Measurements from ENCODE around the gene RPTOR.

- TF ChIP-seq, protein P1, sequence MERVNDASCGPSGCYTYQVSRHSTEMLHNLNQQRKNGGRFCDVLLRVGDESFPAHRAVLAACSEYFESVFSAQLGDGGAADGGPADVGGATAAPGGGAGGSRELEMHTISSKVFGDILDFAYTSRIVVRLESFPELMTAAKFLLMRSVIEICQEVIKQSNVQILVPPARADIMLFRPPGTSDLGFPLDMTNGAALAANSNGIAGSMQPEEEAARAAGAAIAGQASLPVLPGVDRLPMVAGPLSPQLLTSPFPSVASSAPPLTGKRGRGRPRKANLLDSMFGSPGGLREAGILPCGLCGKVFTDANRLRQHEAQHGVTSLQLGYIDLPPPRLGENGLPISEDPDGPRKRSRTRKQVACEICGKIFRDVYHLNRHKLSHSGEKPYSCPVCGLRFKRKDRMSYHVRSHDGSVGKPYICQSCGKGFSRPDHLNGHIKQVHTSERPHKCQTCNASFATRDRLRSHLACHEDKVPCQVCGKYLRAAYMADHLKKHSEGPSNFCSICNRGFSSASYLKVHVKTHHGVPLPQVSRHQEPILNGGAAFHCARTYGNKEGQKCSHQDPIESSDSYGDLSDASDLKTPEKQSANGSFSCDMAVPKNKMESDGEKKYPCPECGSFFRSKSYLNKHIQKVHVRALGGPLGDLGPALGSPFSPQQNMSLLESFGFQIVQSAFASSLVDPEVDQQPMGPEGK (CRISPR knock-in tag; IDR thresholded peaks at IDR 0.05; ENCODE audit: borderline replicate concordance): no peak
- TF ChIP-seq GLIS3 (CRISPR knock-in tag; IDR thresholded peaks at IDR 0.05) (no peak), ZFP3 (CRISPR knock-in tag; IDR thresholded peaks at IDR 0.05) (no peak), TOX (CRISPR knock-in tag; IDR thresholded peaks at IDR 0.05; ENCODE audit: borderline replicate concordance) (no peak), ARNTL (CRISPR knock-in tag; IDR thresholded peaks at IDR 0.05; ENCODE audit: borderline replicate concordance, low read depth) (no peak), POU6F1 (CRISPR knock-in tag; IDR thresholded peaks at IDR 0.05; ENCODE audit: borderline replicate concordance, low read depth) (no peak), SNAI2 (CRISPR knock-in tag; IDR thresholded peaks at IDR 0.05) (no peak), ISL1 (CRISPR knock-in tag; IDR thresholded peaks at IDR 0.05) (no peak), RARB (CRISPR knock-in tag; IDR thresholded peaks at IDR 0.05) (no peak), CSDC2 (CRISPR knock-in tag; IDR thresholded peaks at IDR 0.05) (no peak)
Measured at GRCh38 chr17:80862978-80863377, 318.3 kb downstream of the RPTOR start.

All from SK-N-SH treated with all-trans-retinoic acid at 6 μM for 48 hours (cell line).